IMR-90 (cell line): ENCODE data around the gene NOTO. TPM values are rescaled to one million over a fixed set of nuclear protein-coding genes. Genes with fewer than 3 reads are reported as not detected.

Experiments
- ATAC-seq: fragments of 200-7000 bp; cut with Tn5 transposase; 2 replicates; pipeline ENCODE4 v1.9.1; 2020; ENCODE audit warnings: low read depth, mild to moderate bottlenecking, moderate library complexity
- BruUV-seq: library from RNA; stranded (reverse); fragments of 400-500 nt; replicated peaks from 2 replicates; lab custom pipeline; 2021; lab: Mats Ljungman, UMichigan
- CTCF ChIA-PET: fragments of 300-600 bp; formaldehyde crosslinking; extraction: SDS; loops from one replicate; lab custom pipeline; 2021; ENCODE audit warnings: antibody characterized with exemption; lab: Yijun Ruan, JAX
- POLR2A ChIA-PET: fragments of 300-600 bp; sonication (Branson Sonifier 250); formaldehyde crosslinking; loops from one replicate; lab custom pipeline; 2022; ENCODE audit warnings: antibody characterized with exemption; ENCODE audit not compliant: unreplicated experiment; lab: Charles Lee
- DNase-seq: peaks from one replicate; pipeline ENCODE4 v3.0.0; 2013
- H2AFZ ChIP-seq: replicated peaks from 2 replicates; pipeline ENCODE3; 2013; ENCODE audit warnings: low read length, mild to moderate bottlenecking; ENCODE audit not compliant: poor library complexity
- H2AK5ac ChIP-seq: 2 replicates; pipeline ENCODE4 v1.6.1; 2013; ENCODE audit warnings: low read depth, low read length, inconsistent platforms
- H2AK9ac ChIP-seq: replicated peaks from 2 replicates; pipeline ENCODE3; 2013; ENCODE audit warnings: mild to moderate bottlenecking, low read depth, low read length, moderate library complexity; ENCODE audit not compliant: poor library complexity
- H2BK120ac ChIP-seq: 2 replicates; pipeline ENCODE4 v1.6.1; 2013; ENCODE audit warnings: low read depth, low read length, inconsistent platforms
- H2BK15ac ChIP-seq: 3 replicates; pipeline ENCODE4 v1.6.1; 2013; ENCODE audit warnings: low read depth, low read length, inconsistent platforms
- H2BK20ac ChIP-seq: 2 replicates; pipeline ENCODE4 v1.6.1; 2013; ENCODE audit warnings: low read depth, mild to moderate bottlenecking, inconsistent platforms, low read length, moderate library complexity
- H2BK5ac ChIP-seq: 2 replicates; pipeline ENCODE4 v1.6.1; 2013; ENCODE audit warnings: mild to moderate bottlenecking, low read depth, low read length, inconsistent platforms; ENCODE audit not compliant: poor library complexity, severe bottlenecking
- H3K14ac ChIP-seq: replicated peaks from 2 replicates; pipeline ENCODE4 v1.6.1; 2013; ENCODE audit warnings: low read depth, low read length, inconsistent platforms
- H3K18ac ChIP-seq: 2 replicates; pipeline ENCODE4 v1.6.1; 2013; ENCODE audit warnings: low read depth, low read length, control low read depth
- H3K23ac ChIP-seq: 2 replicates; pipeline ENCODE4 v1.6.1; 2013; ENCODE audit warnings: low read depth, low read length, inconsistent platforms
- H3K27ac ChIP-seq: 2 replicates; pipeline ENCODE4 v1.5.1; 2013; ENCODE audit warnings: mild to moderate bottlenecking, control low read depth, low read length; ENCODE audit not compliant: insufficient read depth
- H3K27me3 ChIP-seq: 2 replicates; pipeline ENCODE4 v1.6.1; 2013; ENCODE audit warnings: low read length; ENCODE audit not compliant: control insufficient read depth, insufficient read depth
- H3K36me3 ChIP-seq: 2 replicates; pipeline ENCODE4 v1.6.1; 2013; ENCODE audit warnings: low read length, mixed read lengths; ENCODE audit not compliant: control insufficient read depth, insufficient read depth
- H3K4ac ChIP-seq: 2 replicates; pipeline ENCODE4 v1.6.1; 2013; ENCODE audit warnings: low read depth, low read length, inconsistent platforms
- H3K4me1 ChIP-seq: 2 replicates; pipeline ENCODE4 v1.6.1; 2013; ENCODE audit warnings: low read length, mixed read lengths; ENCODE audit not compliant: control insufficient read depth, insufficient read depth
- H3K4me2 ChIP-seq: 2 replicates; pipeline ENCODE4 v1.6.1; 2013; ENCODE audit warnings: low read depth, mild to moderate bottlenecking, control low read depth, low read length, moderate library complexity
- H3K4me3 ChIP-seq: 2 replicates; pipeline ENCODE4 v1.5.1; 2013; ENCODE audit warnings: low read depth, mild to moderate bottlenecking, control low read depth, low read length, moderate library complexity; ENCODE audit not compliant: insufficient read depth
- H3K56ac ChIP-seq: 2 replicates; pipeline ENCODE4 v1.6.1; 2013; ENCODE audit warnings: low read length, inconsistent platforms; ENCODE audit not compliant: insufficient read depth; ENCODE audit errors: extremely low read depth
- H3K79me1 ChIP-seq, 2 experiments: 2 replicates each; pipeline ENCODE4 v1.6.1; 2013; ENCODE audit warnings: low read length in 2 of 2, inconsistent platforms in 1 of 2, low read depth in 1 of 2
- H3K9ac ChIP-seq: 2 replicates; pipeline ENCODE4 v1.6.1; 2013; ENCODE audit warnings: low read depth, low read length, control low read depth
- H3K9me1 ChIP-seq: 2 replicates; pipeline ENCODE4 v1.6.1; 2013; ENCODE audit warnings: low read length, inconsistent platforms; ENCODE audit not compliant: insufficient read depth
- H3K9me3 ChIP-seq: 2 replicates; pipeline ENCODE4 v1.6.1; 2013; ENCODE audit warnings: low read length; ENCODE audit not compliant: control insufficient read depth, insufficient read depth
- H4K20me1 ChIP-seq: 2 replicates; pipeline ENCODE4 v1.6.1; 2013; ENCODE audit warnings: low read length, inconsistent platforms; ENCODE audit not compliant: insufficient read depth
- H4K5ac ChIP-seq: 2 replicates; pipeline ENCODE4 v1.6.1; 2013; ENCODE audit warnings: mild to moderate bottlenecking, low read depth, low read length, control low read depth
- H4K8ac ChIP-seq, 2 experiments: 2 replicates each; pipeline ENCODE4 v1.6.1; 2013; ENCODE audit warnings: low read depth in 2 of 2, low read length in 2 of 2, control low read depth in 1 of 2, inconsistent platforms in 1 of 2
- H4K91ac ChIP-seq: 2 replicates; pipeline ENCODE4 v1.6.1; 2013; ENCODE audit warnings: low read depth, low read length, inconsistent platforms; ENCODE audit not compliant: insufficient read depth
- FOS ChIP-seq: fragments of 150-350 bp; IDR thresholded peaks from 2 replicates; pipeline ENCODE4 v1.6.1; 2016; ENCODE audit warnings: low read depth, low read length
- USF2 ChIP-seq: fragments of 150-350 bp; IDR thresholded peaks from 2 replicates; pipeline ENCODE4 v1.6.1; 2017; ENCODE audit warnings: mild to moderate bottlenecking, antibody characterized with exemption, low read length, low read depth
- WGBS, 2 experiments: methylation state at CpG; one replicate each; pipeline versions ENCODE4 v1.1.5 to v1.1.7; 2013; ENCODE audit warnings: missing lambda C conversion rate in 2 of 2; ENCODE audit not compliant: insufficient read length in 1 of 2; ENCODE audit errors: extremely low coverage in 2 of 2; 5-methylcytosine and 5-hydroxymethylcytosine counted together
- dilution Hi-C: fragments of 300-500 bp; cut with HindIII; formaldehyde crosslinking; loops from one replicate; pipeline ENCODE4 v1.14.3; 2018; ENCODE audit warnings: low sequenced_read_pairs; ENCODE audit not compliant: unreplicated experiment
- in situ Hi-C: fragments of 300-500 bp; cut with MboI; formaldehyde crosslinking; loops from 3 replicates; pipeline ENCODE4 v1.14.3; 2019; ENCODE audit warnings: low sequenced_read_pairs, inconsistent platforms, mixed read lengths
- intact Hi-C: fragments of 100-400 bp; cut with micrococcal nuclease; formaldehyde crosslinking; loops from 2 replicates; pipeline ENCODE4 v1.10.0; 2022
- polyA plus RNA-seq, 3 experiments: library from polyadenylated mRNA; depleted of rRNA; stranded (reverse); fragments of >200 nt; gene quantifications; 2 replicates each; pipeline ENCODE4 v1.2.3, GENCODE V29; 2012; ENCODE audit warnings: low replicate concordance in 1 of 3
- total RNA-seq: library from RNA; depleted of rRNA; stranded (reverse); fragments of >200 nt; gene quantifications from 2 replicates; pipeline ENCODE4 v1.2.3, GENCODE V29; 2012

The NOTO gene
- total and polyA plus RNA-seq, 2 of the 4 experiments (the other 2 are of a cell fraction), result not detected

GRCh38 chr2:73258913-73259215 lies 56.5 kb downstream of the NOTO start:
- H2BK20ac ChIP-seq, result no peak overlapping the region
- H3K14ac ChIP-seq, result no peak overlapping the region
- no peak overlapping the region for H3K4ac ChIP-seq
- no peak overlapping the region for H4K8ac ChIP-seq
- H2AFZ ChIP-seq, result no peak overlapping the region
- H4K20me1 ChIP-seq, result peaks cover 8% of the 10 kb centered on the region
- no peak overlapping the region for H3K18ac ChIP-seq
- dilution Hi-C loops (no loop called here), in situ Hi-C loops (no loop called here), intact Hi-C loops (no loop called here)
- no peak overlapping the region for H2BK120ac ChIP-seq
- no peak overlapping the region for H4K91ac ChIP-seq
- H3K4me1 ChIP-seq, result no peaks in the 10 kb centered on the region
- no peak overlapping the region for H3K56ac ChIP-seq
- POLR2A ChIA-PET, result no interaction called here
- no peak overlapping the region for H3K9ac ChIP-seq
- CTCF ChIA-PET, result interaction anchor here (1.1 kb wide), 1 partner anchor 18 kb away, joined by 3 read pairs; no protein-coding TSS in a partner anchor
- DNase-seq, result no peak
- H3K36me3 ChIP-seq, result peaks cover 16% of the 10 kb centered on the region
- H3K79me1 ChIP-seq, result no peaks in the 10 kb centered on the region
- no peak overlapping the region for H2BK15ac ChIP-seq
- H3K4me3 ChIP-seq, result no peak overlapping the region
- no peak overlapping the region for H2AK9ac ChIP-seq
- WGBS, 2 experiments, result 93% methylated on average over 6 of the region's 9 CpGs; no CpG with 5 or more reads in 1 of the 2 experiments
- no peak overlapping the region for H3K27ac ChIP-seq
- BruUV-seq, result no TSS peak
- no peak overlapping the region for H3K4me2 ChIP-seq
- no peaks in the 10 kb centered on the region for H3K27me3 ChIP-seq
- no peak for ATAC-seq
- no peaks in the 10 kb centered on the region for H3K9me3 ChIP-seq
- TF ChIP-seq USF2, result no peak
- TF ChIP-seq FOS, result no peak
- H2AK5ac ChIP-seq, result no peak overlapping the region
- no peak overlapping the region for H3K23ac ChIP-seq
- H4K5ac ChIP-seq, result no peak overlapping the region
- H2BK5ac ChIP-seq, result no peak overlapping the region
- H3K9me1 ChIP-seq, result peaks cover 7% of the 10 kb centered on the region; the same call in 1 of the 2 replicates
